ENCODE measurements around the gene RBBP8NL. TPM values are rescaled to one million over a fixed set of nuclear protein-coding genes. Genes with fewer than 3 reads are reported as not detected.

RBBP8NL gene
- total RNA-seq, 4 donors from 2014 or later, result not detected

GRCh38 chr20:62470001-62470400, 42.7 kb upstream of the RBBP8NL start:
- TF ChIP-seq CTCF (IDR thresholded peaks at IDR 0.05), result no peak

GRCh38 chr20:62469352-62469751, 42.0 kb upstream of the RBBP8NL start:
- peaks cover 0 to 5% (median 2%) of the 10 kb centered on the region in 4 donors for H3K4me1 ChIP-seq
- DNase-seq (ENCODE audit: low spot score in 2 of 2), result no peak
- no peaks in the 10 kb centered on the region for H3K9me3 ChIP-seq
- 81% methylated on average over 16 to 17 of the region's 17 CpGs for whole genome bisulfite sequencing, 2 donors
- no peak overlapping the region for H3K27ac ChIP-seq
- H3K36me3 ChIP-seq, result no peaks in the 10 kb centered on the region
- TF ChIP-seq POLR2A (IDR thresholded peaks at IDR 0.05), result no peak
- no peak for TF ChIP-seq CTCF (IDR thresholded peaks at IDR 0.05)
- TF ChIP-seq EP300 (IDR thresholded peaks at IDR 0.05), result no peak
- H3K4me3 ChIP-seq, result no peak overlapping the region
- H3K27me3 ChIP-seq, result peaks cover 0 to 89% of the 10 kb centered on the region in 2 donors

More at GRCh38 chr20:62470001-62470400, 42.7 kb upstream of the RBBP8NL start:
- Histone ChIP-seq H3K36me3 (no peaks in the 10 kb centered on the region), H3K9me3 (no peaks in the 10 kb centered on the region), H3K4me1 (peaks cover 0 to 11% (median 2%) of the 10 kb centered on the region in 4 donors), H3K4me3 (no peak overlapping the region), H3K27ac (no peak overlapping the region), H3K27me3 (peaks cover 0 to 96% of the 10 kb centered on the region in 2 donors)
- 15 to 30% methylated on average over 18 of the region's 18 CpGs for WGBS, 2 donors
- DNase-seq (ENCODE audit: low spot score in 2 of 2), result no peak

- H3K36me3 ChIP-seq, result no peaks in the 10 kb centered on the region
- peaks cover 0 to 69% of the 10 kb centered on the region in 2 donors for H3K27me3 ChIP-seq
- no peak for DNase-seq (ENCODE audit: low spot score in 2 of 2)
- H3K4me1 ChIP-seq, result no peaks in the 10 kb centered on the region
- TF ChIP-seq POLR2A (IDR thresholded peaks at IDR 0.05), result no peak
- no peak for TF ChIP-seq EP300 (IDR thresholded peaks at IDR 0.05)
- TF ChIP-seq CTCF (IDR thresholded peaks at IDR 0.05), result no peak
- no peak overlapping the region for H3K4me3 ChIP-seq
- no peaks in the 10 kb centered on the region for H3K9me3 ChIP-seq
- 79 to 82% methylated on average over 11 to 17 of the region's 19 CpGs for WGBS, 2 donors
- no peak overlapping the region for H3K27ac ChIP-seq
These were observed 39.6 kb upstream of the RBBP8NL start for GRCh38 chr20:62466806-62467537.

GRCh38 chr20:62466072-62466760, 38.9 kb upstream of the RBBP8NL start:
- no peak overlapping the region for H3K27ac ChIP-seq
- no peak for DNase-seq (ENCODE audit: low spot score in 2 of 2)
- no peaks in the 10 kb centered on the region for H3K4me1 ChIP-seq
- H3K27me3 ChIP-seq, result peaks cover 0 to 70% of the 10 kb centered on the region in 2 donors
- no peaks in the 10 kb centered on the region for H3K36me3 ChIP-seq
- no peak overlapping the region for H3K4me3 ChIP-seq
- 64 to 66% methylated on average over 41 to 44 of the region's 48 CpGs for WGBS, 2 donors
- H3K9me3 ChIP-seq, result no peaks in the 10 kb centered on the region
- no peak for TF ChIP-seq POLR2A (IDR thresholded peaks at IDR 0.05)
- no peak for TF ChIP-seq CTCF (IDR thresholded peaks at IDR 0.05)
- no peak for TF ChIP-seq EP300 (IDR thresholded peaks at IDR 0.05)

GRCh38 chr20:62464990-62465389, 37.7 kb upstream of the RBBP8NL start:
- 84 to 88% methylated on average over 4 to 5 of the region's 10 CpGs for WGBS, 2 donors

More at GRCh38 chr20:62464990-62465389, 37.7 kb upstream of the RBBP8NL start:
- Histone ChIP-seq H3K27me3 (peaks cover 0 to 71% of the 10 kb centered on the region in 2 donors), H3K36me3 (no peaks in the 10 kb centered on the region), H3K4me3 (no peak overlapping the region), H3K9me3 (no peaks in the 10 kb centered on the region), H3K27ac (no peak overlapping the region), H3K4me1 (no peaks in the 10 kb centered on the region)
- DNase-seq (ENCODE audit: low spot score in 2 of 2), result no peak
- no peak for TF ChIP-seq CTCF (IDR thresholded peaks at IDR 0.05)
- no peak for TF ChIP-seq POLR2A (IDR thresholded peaks at IDR 0.05)
- no peak for TF ChIP-seq EP300 (IDR thresholded peaks at IDR 0.05)

All from tibial nerve (tissue), 4 donors.